ENCODE measurements around the gene GJC2. TPM values are rescaled to one million over a fixed set of nuclear protein-coding genes. Genes with fewer than 3 reads are reported as not detected.

GJC2 gene
- total and polyA plus RNA-seq, 10 of the 15 experiments (the other 5 are each of a cell fraction or from before 2014, with no cell fraction given), result 0.04 to 0.44 (median 0.07) TPM; not detected in 4

DNA sequence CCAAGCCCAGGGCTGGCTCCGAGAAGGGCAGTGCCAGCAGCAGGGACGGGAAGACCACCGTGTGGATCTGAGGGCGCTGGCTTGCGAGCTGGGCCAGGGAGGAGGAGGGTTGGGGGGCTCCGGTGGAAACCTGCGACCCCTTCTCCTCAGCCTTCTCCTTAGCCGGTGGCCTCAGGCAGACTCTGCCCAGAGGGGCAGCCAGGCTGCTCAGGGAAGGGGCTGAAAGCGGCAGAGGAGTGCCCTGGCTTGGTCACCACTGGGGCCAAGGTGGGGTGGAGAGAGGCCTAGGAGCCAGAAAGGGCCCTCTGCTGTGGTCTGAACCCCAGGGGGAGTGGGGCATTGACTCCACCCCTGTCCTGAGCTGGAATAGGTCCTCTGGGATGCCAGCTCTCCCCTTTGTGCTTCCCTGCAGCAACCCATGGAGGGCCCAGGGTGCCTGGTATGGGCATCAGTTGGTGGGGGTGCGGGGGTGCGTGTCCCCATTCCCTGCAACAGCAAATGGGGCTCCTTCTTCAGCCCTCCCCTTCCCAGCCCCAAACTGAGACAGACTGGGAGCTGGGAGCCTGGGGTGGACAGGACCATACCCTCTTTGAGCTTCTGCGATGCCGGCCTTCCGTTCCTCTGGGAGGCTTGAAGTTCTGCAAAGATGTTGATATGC lies 9.4 kb downstream of the GJC2 start:
- H3K27ac ChIP-seq (ENCODE audit: control insufficient read depth, insufficient read depth), result no peak overlapping the region
- no peak for FAIRE-seq
- CTCF ChIA-PET, result no interaction called here
- TF ChIP-seq SUZ12 (IDR thresholded peaks at IDR 0.05; ENCODE audit: unreplicated experiment) (no peak), RBBP5 (conservative IDR thresholded peaks at IDR 0.05) (no peak), FOXK2 (IDR thresholded peaks at IDR 0.05) (no peak), ATF3 (IDR thresholded peaks at IDR 0.05; ENCODE audit: borderline replicate concordance, extremely low read depth, low read depth, low read length) (no peak), EZH2 (IDR thresholded peaks at IDR 0.05; ENCODE audit: borderline replicate concordance, control insufficient read depth, low read depth, low read length) (no peak), BMI1 (IDR thresholded peaks at IDR 0.05; ENCODE audit: borderline replicate concordance) (no peak), DPF2 (IDR thresholded peaks at IDR 0.05) (no peak), ZNF384 (IDR thresholded peaks at IDR 0.05; ENCODE audit: borderline replicate concordance, low read depth, low read length) (no peak), USF1 (IDR thresholded peaks at IDR 0.05; ENCODE audit: borderline replicate concordance, extremely low read length, insufficient read depth, low read depth, low read length) (no peak), NR2C2 (IDR thresholded peaks at IDR 0.05; ENCODE audit: borderline replicate concordance, control insufficient read depth, insufficient read length, low read depth) (no peak)
- TF ChIP-seq, protein P1, sequence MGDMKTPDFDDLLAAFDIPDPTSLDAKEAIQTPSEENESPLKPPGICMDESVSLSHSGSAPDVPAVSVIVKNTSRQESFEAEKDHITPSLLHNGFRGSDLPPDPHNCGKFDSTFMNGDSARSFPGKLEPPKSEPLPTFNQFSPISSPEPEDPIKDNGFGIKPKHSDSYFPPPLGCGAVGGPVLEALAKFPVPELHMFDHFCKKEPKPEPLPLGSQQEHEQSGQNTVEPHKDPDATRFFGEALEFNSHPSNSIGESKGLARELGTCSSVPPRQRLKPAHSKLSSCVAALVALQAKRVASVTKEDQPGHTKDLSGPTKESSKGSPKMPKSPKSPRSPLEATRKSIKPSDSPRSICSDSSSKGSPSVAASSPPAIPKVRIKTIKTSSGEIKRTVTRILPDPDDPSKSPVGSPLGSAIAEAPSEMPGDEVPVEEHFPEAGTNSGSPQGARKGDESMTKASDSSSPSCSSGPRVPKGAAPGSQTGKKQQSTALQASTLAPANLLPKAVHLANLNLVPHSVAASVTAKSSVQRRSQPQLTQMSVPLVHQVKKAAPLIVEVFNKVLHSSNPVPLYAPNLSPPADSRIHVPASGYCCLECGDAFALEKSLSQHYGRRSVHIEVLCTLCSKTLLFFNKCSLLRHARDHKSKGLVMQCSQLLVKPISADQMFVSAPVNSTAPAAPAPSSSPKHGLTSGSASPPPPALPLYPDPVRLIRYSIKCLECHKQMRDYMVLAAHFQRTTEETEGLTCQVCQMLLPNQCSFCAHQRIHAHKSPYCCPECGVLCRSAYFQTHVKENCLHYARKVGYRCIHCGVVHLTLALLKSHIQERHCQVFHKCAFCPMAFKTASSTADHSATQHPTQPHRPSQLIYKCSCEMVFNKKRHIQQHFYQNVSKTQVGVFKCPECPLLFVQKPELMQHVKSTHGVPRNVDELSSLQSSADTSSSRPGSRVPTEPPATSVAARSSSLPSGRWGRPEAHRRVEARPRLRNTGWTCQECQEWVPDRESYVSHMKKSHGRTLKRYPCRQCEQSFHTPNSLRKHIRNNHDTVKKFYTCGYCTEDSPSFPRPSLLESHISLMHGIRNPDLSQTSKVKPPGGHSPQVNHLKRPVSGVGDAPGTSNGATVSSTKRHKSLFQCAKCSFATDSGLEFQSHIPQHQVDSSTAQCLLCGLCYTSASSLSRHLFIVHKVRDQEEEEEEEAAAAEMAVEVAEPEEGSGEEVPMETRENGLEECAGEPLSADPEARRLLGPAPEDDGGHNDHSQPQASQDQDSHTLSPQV (IDR thresholded peaks at IDR 0.05), result no peak
- H3K4me3 ChIP-seq, result no peak overlapping the region
- no peaks in the 10 kb centered on the region for H3K36me3 ChIP-seq (ENCODE audit: control insufficient read depth in 2 of 2, insufficient read depth in 2 of 2, low read length in 1 of 2)
- no TSS peak for BruUV-seq (replicated peaks)
- no peaks in the 10 kb centered on the region for H3K27me3 ChIP-seq (replicated peaks in 1 of 2; ENCODE audit: control insufficient read depth in 2 of 2, insufficient read depth in 2 of 2, low read length in 1 of 2)
- intact Hi-C loops (cut with micrococcal nuclease; ENCODE audit: unreplicated experiment), result no loop called here
- DNase-seq (ENCODE audit: low read depth, low spot score), result no peak
- H2AFZ ChIP-seq (ENCODE audit: control insufficient read depth, low read depth, low read length), result no peak overlapping the region
- no peaks in the 10 kb centered on the region for H3K4me1 ChIP-seq (ENCODE audit: control insufficient read depth, insufficient read depth, low read length)
- POLR2A ChIA-PET, result no interaction called here
- RAD21 ChIA-PET (ENCODE audit: unreplicated experiment), result no interaction called here
- no peaks in the 10 kb centered on the region for H3K79me2 ChIP-seq (ENCODE audit: control insufficient read depth, insufficient read depth, low read length)
- no peaks in the 10 kb centered on the region for H3K9me3 ChIP-seq (replicated peaks; ENCODE audit: control insufficient read depth, insufficient read depth, low read length)
- H3K9ac ChIP-seq (ENCODE audit: control insufficient read depth, insufficient read depth, low read length), result no peak overlapping the region
- in situ Hi-C loops (cut with MboI), result no loop called here
- SMC1A ChIA-PET (ENCODE audit: uncharacterized antibody, unreplicated experiment), result no interaction called here
- H4K20me1 ChIP-seq (ENCODE audit: control insufficient read depth, insufficient read depth), result no peaks in the 10 kb centered on the region; the same call in 1 of the 2 replicates
- ATAC-seq, result no peak
- H3K4me2 ChIP-seq (ENCODE audit: control insufficient read depth, insufficient read depth), result no peak overlapping the region
- WGBS (ENCODE audit: insufficient coverage, insufficient replicate concordance, low lambda C conversion rate, missing lambda C conversion rate), result 89% methylated on average over 14 of the region's 14 CpGs
